ENCODE results near the gene CACNA1F.

GRCh38 chrX:49233887-49234555 lies 881 bp upstream of the CACNA1F start:
- no peak for TF ChIP-seq EZH2phosphoT487 (IDR thresholded peaks at IDR 0.05; ENCODE audit: borderline replicate concordance, low read length)
- no peak for TF ChIP-seq CTCF (conservative IDR thresholded peaks at IDR 0.05; ENCODE audit: low read depth, low read length)
